Loucy (cell line): Measurements from ENCODE around the gene GNAQ.

Source experiments
- H2AFZ ChIP-seq: fragments of 200-600 bp; sonication (generic); 2 replicates; pipeline ENCODE4 v1.6.0; 2016; ENCODE audit warnings: antibody characterized with exemption, mild to moderate bottlenecking, low read length, moderate library complexity
- H3F3A ChIP-seq: fragments of 200-600 bp; 2 replicates; pipeline ENCODE4 v1.6.0; 2016; ENCODE audit warnings: antibody characterized with exemption, low read depth, mild to moderate bottlenecking
- H3K27me3 ChIP-seq: fragments of 200-600 bp; sonication (generic); 2 replicates; pipeline ENCODE4 v1.6.1; 2014; ENCODE audit warnings: low read length, mild to moderate bottlenecking; ENCODE audit not compliant: insufficient read depth, poor library complexity, severe bottlenecking
- H3K36me3 ChIP-seq: fragments of 200-600 bp; sonication (generic); 2 replicates; pipeline ENCODE4 v1.6.1; 2016; ENCODE audit warnings: low read length; ENCODE audit not compliant: insufficient read depth
- H3K4me1 ChIP-seq: fragments of 200-600 bp; sonication (generic); 2 replicates; pipeline ENCODE4 v1.5.1; 2014; ENCODE audit warnings: low read length, mild to moderate bottlenecking; ENCODE audit not compliant: insufficient read depth, poor library complexity, severe bottlenecking
- H3K4me2 ChIP-seq: fragments of 200-600 bp; sonication (generic); 2 replicates; pipeline ENCODE4 v1.6.0; 2014; ENCODE audit warnings: antibody characterized with exemption, low read length, low read depth, mild to moderate bottlenecking; ENCODE audit not compliant: poor library complexity, severe bottlenecking
- H3K4me3 ChIP-seq: fragments of 200-600 bp; sonication (generic); 2 replicates; pipeline ENCODE4 v1.5.1; 2014; ENCODE audit warnings: low read length, mild to moderate bottlenecking, mixed read lengths; ENCODE audit not compliant: poor library complexity, severe bottlenecking
- H3K79me2 ChIP-seq: fragments of 200-600 bp; sonication (generic); 2 replicates; pipeline ENCODE4 v1.6.1; 2014; ENCODE audit warnings: low read length; ENCODE audit not compliant: insufficient read depth
- H3K9ac ChIP-seq: fragments of 200-600 bp; sonication (generic); 2 replicates; pipeline ENCODE4 v1.6.0; 2014; ENCODE audit warnings: mild to moderate bottlenecking, low read depth, low read length, moderate library complexity; ENCODE audit not compliant: poor library complexity, severe bottlenecking
- H3K9me2 ChIP-seq: fragments of 200-600 bp; sonication (generic); replicated peaks from 2 replicates; pipeline ENCODE4 v1.6.1; 2016; ENCODE audit warnings: low read depth, low read length, mixed read lengths
- H3K9me3 ChIP-seq: fragments of 200-600 bp; sonication (generic); 2 replicates; pipeline ENCODE4 v1.6.1; 2014; ENCODE audit warnings: mild to moderate bottlenecking, antibody characterized with exemption, low read length, low read depth; ENCODE audit not compliant: insufficient read depth
- H4K20me1 ChIP-seq: fragments of 200-600 bp; sonication (generic); 2 replicates; pipeline ENCODE4 v1.6.0; 2014; ENCODE audit warnings: antibody characterized with exemption, low read length, mild to moderate bottlenecking; ENCODE audit not compliant: insufficient read depth, poor library complexity, severe bottlenecking
- CTCF ChIP-seq: fragments of 200-600 bp; sonication (generic); conservative IDR thresholded peaks from 2 replicates; pipeline ENCODE4 v1.5.1; 2014; ENCODE audit warnings: mild to moderate bottlenecking, antibody characterized with exemption, low read length
- EZH2phosphoT487 ChIP-seq: fragments of 200-600 bp; IDR thresholded peaks from 2 replicates; pipeline ENCODE4 v1.6.1; 2018; ENCODE audit warnings: antibody characterized with exemption, mild to moderate bottlenecking, moderate library complexity, borderline replicate concordance

GNAQ gene

GRCh38 chr9:77959803-77960202 is 71.8 kb downstream of the GNAQ start:
- peaks cover 89% of the 10 kb centered on the region for H3K4me1 ChIP-seq

GRCh38 chr9:77957652-77958051 is 74.0 kb downstream of the GNAQ start:
- Histone ChIP-seq H3K79me2 (peaks cover 100% of the 10 kb centered on the region), H3F3A (no peaks in the 10 kb centered on the region), H3K9ac (peak overlapping the region; percentile 46), H3K27me3 (no peaks in the 10 kb centered on the region), H3K36me3 (no peaks in the 10 kb centered on the region), H3K4me1 (peaks cover 90% of the 10 kb centered on the region), H3K9me2 (no peaks in the 10 kb centered on the region), H3K4me2 (peak overlapping the region; percentile 67), H3K4me3 (no peak overlapping the region), H2AFZ (no peak overlapping the region), H4K20me1 (peaks cover 85% of the 10 kb centered on the region), H3K9me3 (no peaks in the 10 kb centered on the region)
- no peak for TF ChIP-seq CTCF
- TF ChIP-seq EZH2phosphoT487: no peak

More at GRCh38 chr9:77959803-77960202, 71.8 kb downstream of the GNAQ start:
- Histone ChIP-seq H3K79me2 (peaks cover 100% of the 10 kb centered on the region), H3F3A (no peaks in the 10 kb centered on the region), H3K27me3 (no peaks in the 10 kb centered on the region), H3K9ac (no peak overlapping the region), H3K9me3 (no peaks in the 10 kb centered on the region), H3K4me3 (no peak overlapping the region), H3K9me2 (no peaks in the 10 kb centered on the region), H3K4me2 (no peak overlapping the region), H4K20me1 (peaks cover 84% of the 10 kb centered on the region), H3K36me3 (0 out of 2 replicates have a peak, but pooled peaks cover 3% of the 10 kb centered on the region), H2AFZ (no peak overlapping the region)
- TF ChIP-seq EZH2phosphoT487 (no peak), CTCF (no peak)

GRCh38 chr9:77956555-77956954 is 75.1 kb downstream of the GNAQ start:
- Histone ChIP-seq H2AFZ (no peak overlapping the region), H3K4me2 (peak overlapping the region; percentile 67), H3K9ac (peak overlapping the region; percentile 46), H3K79me2 (peaks cover 100% of the 10 kb centered on the region), H3K4me1 (peaks cover 92% of the 10 kb centered on the region), H3F3A (no peaks in the 10 kb centered on the region), H3K9me2 (no peaks in the 10 kb centered on the region), H3K9me3 (no peaks in the 10 kb centered on the region), H3K36me3 (peaks cover 5% of the 10 kb centered on the region; the same call in 1 of the 2 replicates), H3K27me3 (no peaks in the 10 kb centered on the region), H4K20me1 (peaks cover 86% of the 10 kb centered on the region), H3K4me3 (peak overlapping the region; percentile 59)
- TF ChIP-seq CTCF (no peak), EZH2phosphoT487 (no peak)
